ENCODE results near the gene WFS1. TPM values are rescaled to one million over a fixed set of nuclear protein-coding genes. Genes with fewer than 3 reads are reported as not detected.
A peak's percentile ranks its signal among the peaks of the same experiment; 100 is the strongest.

The WFS1 gene
- polyA plus RNA-seq, 1 of the 3 experiments (the other 2 are of a cell fraction), result 18.7 TPM

- no peak overlapping the region for H3K4me2 ChIP-seq
- H4K20me1 ChIP-seq (ENCODE audit: insufficient read depth), result 0 out of 2 replicates have a peak, but pooled peaks cover 2% of the 10 kb centered on the region
- peaks cover 1 to 75% of the 10 kb centered on the region in 2 experiments; a peak in 2 of 4 replicates for H3K4me1 ChIP-seq (ENCODE audit: control insufficient read depth in 1 of 2, insufficient read depth in 2 of 2, low read depth in 1 of 2, low read length in 1 of 2)
- DNase-seq, result peak; percentile 76
- TF ChIP-seq RCOR1 (IDR thresholded peaks at IDR 0.05; ENCODE audit: low read length) (no peak; the same call in 1 of the 2 replicates), GATA2 (CRISPR knock-in tag; IDR thresholded peaks at IDR 0.05) (peak; percentile 36; the same call in 1 of the 2 replicates), CHD2 (IDR thresholded peaks at IDR 0.05; ENCODE audit: low read length, partially characterized antibody) (peak; percentile 37), SMC3 (IDR thresholded peaks at IDR 0.05; ENCODE audit: low read depth, low read length) (no peak)
- H3K9me3 ChIP-seq, result no peaks in the 10 kb centered on the region
- no peaks in the 10 kb centered on the region for H3K9me2 ChIP-seq
- no peak overlapping the region for H3K4me3 ChIP-seq (ENCODE audit: low read depth in 2 of 2, low read length in 1 of 2)
- no peak overlapping the region for H3K9ac ChIP-seq
- WGBS (ENCODE audit: low lambda C conversion rate), result 77% methylated on average over 6 of the region's 10 CpGs
- H2AFZ ChIP-seq (ENCODE audit: low read depth), result no peak overlapping the region
- ChIA-PET POLR2A (interaction anchor here (1.1 kb wide), 1 partner anchor 30 kb away, joined by 5 read pairs; no protein-coding TSS in a partner anchor), CTCF (interaction anchor here (0.9 to 37.6 kb wide), 4 partner anchors 14 to 267 kb away, joined by 4 to 1048 read pairs (median 6); no protein-coding TSS in a partner anchor)
- H3F3A ChIP-seq (replicated peaks; ENCODE audit: insufficient read depth), result no peaks in the 10 kb centered on the region
- no peaks in the 10 kb centered on the region for H3K27me3 ChIP-seq (ENCODE audit: insufficient read depth)
- peak overlapping the region in 1 of 2 experiments; percentile 77; a peak in 2 of 4 replicates for H3K27ac ChIP-seq (ENCODE audit: low read depth in 2 of 2, low read length in 1 of 2)
- H3K36me3 ChIP-seq (replicated peaks in 1 of 2; ENCODE audit: control insufficient read depth in 1 of 2, insufficient read depth in 2 of 2, low read length in 1 of 2), result peaks cover 0 to 9% of the 10 kb centered on the region in 2 experiments
- H3K79me2 ChIP-seq (ENCODE audit: insufficient read depth), result peaks cover 11% of the 10 kb centered on the region; the same call in 1 of the 2 replicates
Measured at GRCh38 chr4:6278801-6279197, 9.1 kb downstream of the WFS1 start.

GRCh38 chr4:6279582-6280289, 10.1 kb downstream of the WFS1 start:
- peaks cover 4% of the 10 kb centered on the region; the same call in 1 of the 2 replicates for H3K79me2 ChIP-seq (ENCODE audit: insufficient read depth)
- no peak overlapping the region for H3K9ac ChIP-seq
- peaks cover 0 to 9% of the 10 kb centered on the region in 2 experiments for H3K36me3 ChIP-seq (replicated peaks in 1 of 2; ENCODE audit: control insufficient read depth in 1 of 2, insufficient read depth in 2 of 2, low read length in 1 of 2)
- WGBS (ENCODE audit: low lambda C conversion rate), result 95% methylated on average over 10 of the region's 14 CpGs
- H3K9me3 ChIP-seq, result no peaks in the 10 kb centered on the region
- TF ChIP-seq CTCF (IDR thresholded peaks at IDR 0.05) (no peak), NFIC (IDR thresholded peaks at IDR 0.05; ENCODE audit: borderline replicate concordance) (no peak), EZH2phosphoT487 (IDR thresholded peaks at IDR 0.05; ENCODE audit: borderline replicate concordance, low read depth) (no peak), NRF1 (IDR thresholded peaks at IDR 0.05; ENCODE audit: low read depth, low read length) (no peak), RCOR1 (IDR thresholded peaks at IDR 0.05; ENCODE audit: low read length) (no peak)
- no peaks in the 10 kb centered on the region for H4K20me1 ChIP-seq (ENCODE audit: insufficient read depth)
- H3K27me3 ChIP-seq (ENCODE audit: insufficient read depth), result no peaks in the 10 kb centered on the region
- no peaks in the 10 kb centered on the region for H3F3A ChIP-seq (replicated peaks; ENCODE audit: insufficient read depth)
- H2AFZ ChIP-seq (ENCODE audit: low read depth), result no peak overlapping the region
- DNase-seq, result no peak
- H3K4me3 ChIP-seq (ENCODE audit: low read depth in 2 of 2, low read length in 1 of 2), result no peak overlapping the region
- CTCF ChIA-PET, result interaction anchor here (0.7 to 37.6 kb wide), 5 partner anchors 10 to 46 kb away, joined by 3 to 1048 read pairs (median 4); partner anchors contain the start of gene WFS1
- H3K4me1 ChIP-seq (ENCODE audit: control insufficient read depth in 1 of 2, insufficient read depth in 2 of 2, low read depth in 1 of 2, low read length in 1 of 2), result peaks cover 0 to 70% of the 10 kb centered on the region in 2 experiments; a peak in 1 of 4 replicates
- no peak overlapping the region for H3K4me2 ChIP-seq
- POLR2A ChIA-PET, result no interaction called here
- peak overlapping the region in 1 of 2 experiments; percentile 77; a peak in 1 of 4 replicates for H3K27ac ChIP-seq (ENCODE audit: low read depth in 2 of 2, low read length in 1 of 2)
- H3K9me2 ChIP-seq, result no peaks in the 10 kb centered on the region
